Epithelial cell of proximal tubule (primary cell): Measurements from ENCODE around the gene LRIT3. TPM values are rescaled to one million over a fixed set of nuclear protein-coding genes. Genes with fewer than 3 reads are reported as not detected.

Source experiments
- DNase-seq: peaks from one replicate; pipeline ENCODE4 v3.0.0-alpha.2; 2011; ENCODE audit warnings: low read depth
- H3K4me3 ChIP-seq: 2 replicates; pipeline ENCODE4 v1.5.1; 2011; ENCODE audit warnings: low read depth, mild to moderate bottlenecking, low read length
- CTCF ChIP-seq: conservative IDR thresholded peaks from 2 replicates; pipeline ENCODE4 v1.5.1; 2012; ENCODE audit warnings: low read depth, mild to moderate bottlenecking, low read length
- total RNA-seq: library from RNA; depleted of rRNA; stranded (reverse); fragments of >200 nt; gene quantifications from 2 replicates; pipeline ENCODE4 v1.2.3, GENCODE V29; 2015

LRIT3 gene
- total RNA-seq, 1 donor from 2014 or later: not detected

DNA sequence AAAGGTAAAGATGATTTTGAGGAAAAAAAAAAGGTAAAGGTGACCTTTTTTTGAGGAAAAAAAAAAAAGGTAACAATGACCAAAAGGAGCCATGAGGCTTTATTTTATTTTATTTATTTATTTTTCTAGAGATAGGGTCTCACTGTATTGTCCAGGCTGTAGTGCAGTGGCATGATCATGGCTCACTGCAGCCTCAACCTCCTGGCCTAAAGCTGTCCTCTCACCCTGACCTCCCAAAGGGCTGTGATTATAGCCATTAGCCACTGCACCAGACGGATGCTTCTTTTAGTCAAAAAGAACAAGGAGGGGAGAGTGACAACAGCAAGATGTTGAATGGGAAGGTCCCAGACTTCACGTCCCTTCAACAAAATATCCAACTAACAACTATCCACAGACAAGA is 30.4 kb downstream of the LRIT3 start:
- H3K4me3 ChIP-seq: no peak overlapping the region
- DNase-seq: no peak
- no peak for TF ChIP-seq CTCF

GRCh38 chr4:109879081-109879480 is 31.2 kb downstream of the LRIT3 start:
- no peak overlapping the region for H3K4me3 ChIP-seq
- TF ChIP-seq CTCF: no peak
- no peak for DNase-seq

DNA sequence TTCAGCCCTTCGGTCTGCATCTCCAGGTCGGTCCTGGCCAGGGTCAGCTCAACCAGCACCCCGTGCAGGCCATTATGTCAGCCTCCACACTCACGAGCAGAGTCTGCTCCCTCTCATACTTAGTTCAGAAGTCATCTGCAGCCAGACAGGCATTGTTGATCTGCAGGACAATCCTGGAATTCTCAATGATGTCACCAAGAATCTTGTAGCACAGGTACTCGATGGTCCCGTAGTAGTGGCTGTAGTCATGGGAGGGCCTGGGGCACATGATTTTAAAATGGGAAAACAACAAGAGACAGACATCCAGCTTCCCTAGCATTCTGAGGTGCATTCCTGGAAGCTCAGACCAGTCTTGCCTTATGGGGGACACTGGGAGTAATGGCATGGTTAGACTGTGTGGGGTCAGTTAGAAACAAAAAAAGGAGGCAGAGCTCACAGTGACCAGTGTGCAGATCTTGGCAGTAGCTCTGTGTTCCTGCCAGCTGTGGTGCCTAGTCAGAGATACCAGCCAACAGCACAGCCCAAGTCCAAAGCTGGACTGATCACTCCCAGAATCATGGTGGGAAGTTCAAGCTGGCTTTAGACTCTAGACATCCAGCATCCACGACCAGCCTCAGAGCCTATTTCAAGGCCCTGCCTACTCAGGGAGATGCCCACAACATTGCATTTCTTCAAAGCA is 31.9 kb downstream of the LRIT3 start:
- DNase-seq: no peak
- no peak for TF ChIP-seq CTCF
- H3K4me3 ChIP-seq: no peak overlapping the region

- no peak for TF ChIP-seq CTCF
- H3K4me3 ChIP-seq: no peak overlapping the region
- no peak for DNase-seq
Observed at GRCh38 chr4:109886303-109886702, 38.4 kb downstream of the LRIT3 start.

DNA sequence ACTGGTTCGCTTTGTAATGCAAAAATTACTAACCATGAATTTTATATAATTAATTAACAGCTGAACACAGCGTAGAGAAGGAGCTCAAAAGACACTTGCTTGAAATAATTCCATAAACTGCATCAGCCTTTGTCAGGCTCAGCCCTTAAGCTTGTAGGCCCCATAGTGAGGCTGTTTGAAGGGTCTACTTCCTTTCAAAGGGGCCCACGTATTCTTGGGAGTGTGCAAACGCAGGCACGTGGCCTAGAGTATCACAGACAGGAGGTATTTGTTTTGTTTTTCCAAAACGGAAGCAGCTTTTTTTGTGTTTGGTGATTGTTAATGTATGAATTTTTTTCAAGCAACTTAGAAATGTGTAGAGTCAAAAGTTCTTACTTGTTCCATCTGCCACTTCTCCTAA is 39.2 kb downstream of the LRIT3 start:
- H3K4me3 ChIP-seq: no peak overlapping the region
- DNase-seq: no peak
- TF ChIP-seq CTCF: no peak

DNA sequence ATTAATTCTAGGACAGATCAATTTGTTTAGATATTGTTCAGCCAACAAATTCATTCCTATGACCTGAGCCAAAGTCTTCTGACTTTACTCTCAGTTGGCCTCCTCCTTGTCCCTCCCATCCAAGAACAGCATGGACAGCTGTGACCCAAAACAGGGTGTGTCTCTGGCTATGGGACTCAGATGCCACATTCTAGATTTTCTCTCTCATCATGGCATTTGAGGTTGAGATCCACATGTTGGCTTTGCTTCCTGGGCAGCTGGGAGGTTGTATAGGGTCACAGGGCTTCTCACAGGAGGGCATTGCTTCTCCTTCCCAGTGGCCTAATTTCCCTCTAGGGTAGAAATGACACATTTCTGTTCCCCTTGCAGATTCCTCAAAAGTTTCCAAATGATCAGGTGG is 42.2 kb downstream of the LRIT3 start:
- DNase-seq: no peak
- no peak for TF ChIP-seq CTCF
- H3K4me3 ChIP-seq: no peak overlapping the region

- H3K4me3 ChIP-seq: no peak overlapping the region
- TF ChIP-seq CTCF: no peak
- no peak for DNase-seq
Observed at GRCh38 chr4:109902559-109903251, 54.8 kb downstream of the LRIT3 start.
